Testis (tissue), 3 donors: ENCODE results near the gene TNNC2. TPM values are rescaled to one million over a fixed set of nuclear protein-coding genes. Genes with fewer than 3 reads are reported as not detected.

Source experiments
- DNase-seq: peaks from one replicate; pipeline ENCODE4 v3.0.0-alpha.2; 2019
- H3K27ac ChIP-seq, 2 donors: fragments of 200-600 bp; sonication (generic); one replicate each; pipeline ENCODE4 v1.5.1; 2019
- H3K27me3 ChIP-seq: fragments of 200-600 bp; sonication (generic); one replicate; pipeline ENCODE4 v1.5.1; 2019
- H3K36me3 ChIP-seq: fragments of 200-600 bp; sonication (generic); one replicate; pipeline ENCODE4 v1.5.1; 2017; ENCODE audit warnings: low read depth; ENCODE audit errors: missing control alignments
- H3K4me1 ChIP-seq: fragments of 200-600 bp; sonication (generic); one replicate; pipeline ENCODE4 v1.5.1; 2019
- H3K4me3 ChIP-seq, 2 donors: fragments of 200-600 bp; sonication (generic); one replicate each; pipeline ENCODE4 v1.5.1; 2017 to 2019
- H3K9me3 ChIP-seq: fragments of 200-600 bp; sonication (generic); one replicate; pipeline ENCODE4 v1.5.1; 2017
- CTCF ChIP-seq, 3 experiments: fragments of 450-650 bp in 2 of 3; fragments of 200-600 bp in 1 of 3; sonication (generic) in 1 of 3; IDR thresholded peaks; one replicate each; pipeline ENCODE4 v1.5.1; 2016 to 2019; ENCODE audit warnings: antibody characterized with exemption in 3 of 3, mild to moderate bottlenecking in 2 of 3, moderate library complexity in 1 of 3
- POLR2A ChIP-seq: fragments of 450-650 bp; IDR thresholded peaks from one replicate; pipeline ENCODE4 v1.6.1; 2017; ENCODE audit warnings: antibody characterized with exemption, mild to moderate bottlenecking, moderate library complexity
- WGBS, 2 donors: methylation state at CpG; one replicate each; pipeline ENCODE4 v1.1.5; 2018; 5-methylcytosine and 5-hydroxymethylcytosine counted together
- intact Hi-C: fragments of 100-400 bp; cut with DNase I; formaldehyde crosslinking; loops from one replicate; pipeline ENCODE4 v1.15.1; 2023; ENCODE audit warnings: low total_unique reads
- polyA plus RNA-seq: library from polyadenylated mRNA; stranded (reverse); fragments of 350-450 nt; fragmentation: Illumina TruSeq; extraction: RNeasy Lipid Tissue Mini Kit (QIAGEN cat#74804); gene quantifications from one replicate; pipeline ENCODE4 v1.2.3, GENCODE V29; 2014; ENCODE audit warnings: low read depth, low replicate concordance; ENCODE audit not compliant: insufficient read depth
- total RNA-seq, 2 donors: library from RNA; depleted of rRNA; stranded (reverse); fragments of >200 nt; gene quantifications; one replicate each; pipeline ENCODE4 v1.2.3, GENCODE V29; 2016

TNNC2 gene
- total and polyA plus RNA-seq, 3 donors from 2014 or later = 4.6 to 12.1 (median 6.5) TPM

GRCh38 chr20:45818239-45818638 lies 8.9 kb downstream of the TNNC2 start:
- Histone ChIP-seq H3K9me3 (no peaks in the 10 kb centered on the region), H3K27me3 (no peaks in the 10 kb centered on the region), H3K36me3 (no peaks in the 10 kb centered on the region), H3K4me3 (no peak overlapping the region), H3K27ac (no peak overlapping the region), H3K4me1 (peaks cover 14% of the 10 kb centered on the region)
- DNase-seq = no peak
- WGBS, 2 donors = 70 to 73% methylated on average over 3 of the region's 3 CpGs
- intact Hi-C loops = loop anchor here (10.0 kb wide), 1 partner anchor 147 kb away; no protein-coding TSS in a partner anchor
- TF ChIP-seq POLR2A = no peak
- TF ChIP-seq CTCF (IDR thresholded peaks at IDR 0.05) = no peak

GRCh38 chr20:45817376-45818194 lies 9.5 kb downstream of the TNNC2 start:
- intact Hi-C loops = loop anchor here (10.0 kb wide), 1 partner anchor 147 kb away; no protein-coding TSS in a partner anchor
- Histone ChIP-seq H3K27ac (no peak overlapping the region), H3K27me3 (no peaks in the 10 kb centered on the region), H3K36me3 (no peaks in the 10 kb centered on the region), H3K4me3 (no peak overlapping the region), H3K9me3 (no peaks in the 10 kb centered on the region), H3K4me1 (peaks cover 19% of the 10 kb centered on the region)
- no peak for TF ChIP-seq CTCF (IDR thresholded peaks at IDR 0.05)
- TF ChIP-seq POLR2A = no peak
- WGBS, 2 donors = 57 to 61% methylated on average over 8 to 9 of the region's 9 CpGs
- DNase-seq = no peak

- WGBS, 2 donors = 80 to 92% methylated on average over 3 of the region's 3 CpGs
- no peaks in the 10 kb centered on the region for H3K36me3 ChIP-seq
- intact Hi-C loops = loop anchor here (10.0 kb wide), 1 partner anchor 148 kb away; no protein-coding TSS in a partner anchor
- no peak overlapping the region for H3K4me3 ChIP-seq
- no peak overlapping the region for H3K27ac ChIP-seq
- H3K4me1 ChIP-seq = peaks cover 19% of the 10 kb centered on the region
- H3K9me3 ChIP-seq = no peaks in the 10 kb centered on the region
- TF ChIP-seq CTCF (IDR thresholded peaks at IDR 0.05) = no peak
- TF ChIP-seq POLR2A = no peak
- no peaks in the 10 kb centered on the region for H3K27me3 ChIP-seq
- no peak for DNase-seq
These were observed 10.2 kb downstream of the TNNC2 start for GRCh38 chr20:45816951-45817350.

GRCh38 chr20:45814314-45814713 lies 12.8 kb downstream of the TNNC2 start:
- Histone ChIP-seq H3K4me3 (no peak overlapping the region), H3K9me3 (no peaks in the 10 kb centered on the region), H3K27me3 (no peaks in the 10 kb centered on the region), H3K36me3 (no peaks in the 10 kb centered on the region), H3K27ac (no peak overlapping the region), H3K4me1 (peaks cover 19% of the 10 kb centered on the region)
- TF ChIP-seq CTCF (IDR thresholded peaks at IDR 0.05) = no peak
- no peak for TF ChIP-seq POLR2A
- intact Hi-C loops = loop anchor here (10.0 kb wide), 1 partner anchor 150 kb away; no protein-coding TSS in a partner anchor
- DNase-seq = no peak
- 76 to 86% methylated on average over 3 of the region's 3 CpGs for WGBS, 2 donors
